Fibroblast of mammary gland (primary cell): Measurements from ENCODE around the gene ZDHHC14.

Experiments
- DNase-seq: peaks from one replicate; pipeline ENCODE4 v3.0.0-alpha.2; 2010; ENCODE audit warnings: low read depth
- H3K4me3 ChIP-seq: 2 replicates; pipeline ENCODE4 v1.5.1; 2011; ENCODE audit warnings: low read depth, mild to moderate bottlenecking, low read length, moderate library complexity; ENCODE audit not compliant: control insufficient read depth
- CTCF ChIP-seq: conservative IDR thresholded peaks from 2 replicates; pipeline ENCODE4 v1.5.1; 2011; ENCODE audit warnings: low read depth, low read length, inconsistent platforms; ENCODE audit not compliant: control insufficient read depth, insufficient read depth

ZDHHC14 gene

DNA sequence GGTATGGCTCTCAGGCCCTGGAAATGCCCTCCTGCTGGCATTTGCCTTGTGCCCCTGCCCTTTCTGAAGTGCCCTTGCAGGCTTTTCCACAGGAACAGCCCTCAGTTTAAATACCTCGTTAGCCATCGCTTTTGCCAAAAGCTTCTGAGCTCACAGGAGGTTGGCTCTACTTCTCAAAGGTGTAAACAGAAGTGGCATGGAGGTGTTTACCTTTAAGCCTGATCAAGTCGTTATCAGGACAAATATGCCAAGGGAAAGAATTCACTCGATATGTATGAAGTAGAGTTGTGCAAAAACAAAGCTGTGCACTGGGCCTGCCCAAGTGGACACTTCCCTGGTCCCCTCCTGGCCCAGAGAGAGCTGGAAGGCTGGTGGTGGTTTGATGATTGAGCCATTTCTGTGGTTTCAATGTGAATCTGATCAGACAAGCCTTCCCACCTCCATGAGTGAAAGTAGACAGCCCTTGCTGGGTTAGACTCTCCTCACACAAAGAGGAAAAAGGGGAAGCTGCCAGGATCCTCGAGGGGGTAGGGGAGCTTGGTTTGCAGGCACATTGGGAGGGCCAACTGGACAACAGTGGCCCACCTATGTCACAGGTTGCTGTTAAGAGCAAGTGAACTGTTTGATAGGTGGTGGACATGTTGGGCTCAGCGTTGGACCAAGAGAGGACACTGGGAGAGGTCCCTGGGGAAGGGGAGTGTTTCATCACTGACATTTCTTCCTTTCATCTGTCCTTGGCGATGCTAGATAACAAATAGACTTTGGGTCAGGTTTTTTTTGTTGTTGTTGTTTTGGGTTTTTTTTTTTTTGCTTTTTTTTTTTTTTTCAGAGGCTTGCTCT is 98.7 kb downstream of the ZDHHC14 start:
- H3K4me3 ChIP-seq, result no peak overlapping the region
- DNase-seq, result no peak
- TF ChIP-seq CTCF, result no peak

- no peak for TF ChIP-seq CTCF
These were observed 100.3 kb downstream of the ZDHHC14 start for GRCh38 chr6:157481189-157481864.

GRCh38 chr6:157481865-157482249 is 100.9 kb downstream of the ZDHHC14 start:
- DNase-seq, result no peak
- TF ChIP-seq CTCF, result no peak
- no peak overlapping the region for H3K4me3 ChIP-seq

More at GRCh38 chr6:157481189-157481864, 100.3 kb downstream of the ZDHHC14 start:
- DNase-seq, result peak; percentile 7
- no peak overlapping the region for H3K4me3 ChIP-seq

GRCh38 chr6:157483770-157484169 is 102.8 kb downstream of the ZDHHC14 start:
- no peak overlapping the region for H3K4me3 ChIP-seq
- DNase-seq, result no peak
- no peak for TF ChIP-seq CTCF

DNA sequence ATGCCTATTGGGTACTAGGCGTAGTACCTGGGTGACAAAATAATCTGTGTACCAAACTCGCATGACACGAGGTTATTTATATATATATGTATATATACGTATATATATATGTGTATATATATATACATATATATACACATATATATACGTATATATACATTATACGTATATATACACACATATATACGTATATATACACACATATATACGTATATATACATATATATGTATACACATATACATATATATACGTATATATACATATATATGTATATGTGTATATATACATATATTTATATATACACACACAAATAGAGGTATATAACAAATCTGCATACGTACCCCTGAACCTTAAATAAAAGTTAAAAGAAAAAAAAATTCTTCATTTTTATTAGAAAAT is 103.2 kb downstream of the ZDHHC14 start:
- H3K4me3 ChIP-seq, result no peak overlapping the region
- no peak for DNase-seq
- TF ChIP-seq CTCF, result no peak

- DNase-seq, result no peak
- TF ChIP-seq CTCF, result no peak
- H3K4me3 ChIP-seq, result no peak overlapping the region
These were observed 105.6 kb downstream of the ZDHHC14 start for GRCh38 chr6:157486572-157486971.
